Measurements from ENCODE around the gene CHRNA10. TPM values are rescaled to one million over a fixed set of nuclear protein-coding genes. Genes with fewer than 3 reads are reported as not detected.

CHRNA10 gene

GRCh38 chr11:3617990-3618389, 53.2 kb downstream of the CHRNA10 start:
- H3K4me2 ChIP-seq (ENCODE audit: low read length, poor library complexity, severe bottlenecking) = no peak overlapping the region
- no peak overlapping the region for H2BK120ac ChIP-seq (ENCODE audit: low read depth, low read length)
- H3K18ac ChIP-seq (ENCODE audit: low read depth in 1 of 2, low read length in 2 of 2) = no peak overlapping the region
- H4K8ac ChIP-seq (ENCODE audit: low read length) = no peak overlapping the region
- H2AFZ ChIP-seq (ENCODE audit: low read depth, low read length) = no peak overlapping the region
- no peak overlapping the region for H3K4me3 ChIP-seq (ENCODE audit: insufficient read depth in 1 of 2, low read depth in 1 of 2, low read length in 2 of 2)
- H3K79me1 ChIP-seq (replicated peaks; ENCODE audit: low read length, poor library complexity, severe bottlenecking) = no peaks in the 10 kb centered on the region
- no peak overlapping the region for H3K4ac ChIP-seq (ENCODE audit: low read depth in 1 of 2, low read length in 2 of 2)
- H3K27ac ChIP-seq (ENCODE audit: low read length, poor library complexity, severe bottlenecking) = no peak overlapping the region
- H2BK15ac ChIP-seq (ENCODE audit: low read depth, poor library complexity, severe bottlenecking) = no peak overlapping the region
- H3K4me1 ChIP-seq (ENCODE audit: control insufficient read depth, insufficient read depth, low read depth, low read length) = peaks cover 16% of the 10 kb centered on the region
- no peak overlapping the region for H3K9ac ChIP-seq (ENCODE audit: low read length)
- no peak for DNase-seq
- no peak overlapping the region for H3K23ac ChIP-seq (ENCODE audit: low read length in 2 of 2)
- no peak overlapping the region for H3K14ac ChIP-seq (ENCODE audit: low read length in 2 of 2)
- WGBS = 85% methylated on average over 8 of the region's 8 CpGs
- no peak overlapping the region for H2BK5ac ChIP-seq (ENCODE audit: low read depth, low read length, poor library complexity, severe bottlenecking)
- H3K9me3 ChIP-seq (ENCODE audit: control insufficient read depth, low read length) = no peaks in the 10 kb centered on the region
- H4K91ac ChIP-seq (ENCODE audit: low read length) = no peak overlapping the region
- no peak overlapping the region for H2AK5ac ChIP-seq (ENCODE audit: low read length, severe bottlenecking)
- peaks cover 0 to 5% of the 10 kb centered on the region in 2 experiments for H3K36me3 ChIP-seq (ENCODE audit: control insufficient read depth in 1 of 2, insufficient read depth in 2 of 2, low read depth in 1 of 2, low read length in 2 of 2)
- no peaks in the 10 kb centered on the region for H3K27me3 ChIP-seq (ENCODE audit: control insufficient read depth in 1 of 2, insufficient read depth in 1 of 2, low read length in 2 of 2)
- no peak overlapping the region for H2BK12ac ChIP-seq (ENCODE audit: low read length in 2 of 2)

- no peak overlapping the region for H3K18ac ChIP-seq (ENCODE audit: low read depth in 1 of 2, low read length in 2 of 2)
- H3K14ac ChIP-seq (ENCODE audit: low read length in 2 of 2) = no peak overlapping the region
- no peak for DNase-seq
Observed at GRCh38 chr11:3616721-3617460, 54.3 kb downstream of the CHRNA10 start.

GRCh38 chr11:3615998-3616397, 55.2 kb downstream of the CHRNA10 start:
- Histone ChIP-seq H3K18ac (ENCODE audit: low read depth in 1 of 2, low read length in 2 of 2) (peak overlapping the region in 1 of 2 experiments; percentile 41), H2BK5ac (ENCODE audit: low read depth, low read length, poor library complexity, severe bottlenecking) (peak overlapping the region; percentile 92), H3K23ac (ENCODE audit: low read length in 2 of 2) (no peak overlapping the region), H3K79me1 (replicated peaks; ENCODE audit: low read length, poor library complexity, severe bottlenecking) (no peaks in the 10 kb centered on the region), H3K14ac (ENCODE audit: low read length in 2 of 2) (peak overlapping the region in 1 of 2 experiments; percentile 74), H3K9me3 (ENCODE audit: control insufficient read depth, low read length) (peaks cover 6% of the 10 kb centered on the region), H3K9ac (ENCODE audit: low read length) (peak overlapping the region; percentile 29), H3K4me1 (ENCODE audit: control insufficient read depth, insufficient read depth, low read depth, low read length) (peaks cover 16% of the 10 kb centered on the region), H4K91ac (ENCODE audit: low read length) (peak overlapping the region; percentile 9), H3K27ac (ENCODE audit: low read length, poor library complexity, severe bottlenecking) (no peak overlapping the region), H3K4ac (ENCODE audit: low read depth in 1 of 2, low read length in 2 of 2) (no peak overlapping the region), H2BK12ac (ENCODE audit: low read length in 2 of 2) (no peak overlapping the region), H2BK15ac (ENCODE audit: low read depth, poor library complexity, severe bottlenecking) (no peak overlapping the region), H3K4me2 (ENCODE audit: low read length, poor library complexity, severe bottlenecking) (no peak overlapping the region), H2BK120ac (ENCODE audit: low read depth, low read length) (no peak overlapping the region), H3K4me3 (ENCODE audit: insufficient read depth in 1 of 2, low read depth in 1 of 2, low read length in 2 of 2) (no peak overlapping the region), H4K8ac (ENCODE audit: low read length) (peak overlapping the region; percentile 4), H2AK5ac (ENCODE audit: low read length, severe bottlenecking) (peak overlapping the region; percentile 59), H3K27me3 (ENCODE audit: control insufficient read depth in 1 of 2, insufficient read depth in 1 of 2, low read length in 2 of 2) (no peaks in the 10 kb centered on the region), H3K36me3 (ENCODE audit: control insufficient read depth in 1 of 2, insufficient read depth in 2 of 2, low read depth in 1 of 2, low read length in 2 of 2) (peaks cover 0 to 5% of the 10 kb centered on the region in 2 experiments), H2AFZ (ENCODE audit: low read depth, low read length) (no peak overlapping the region)
- WGBS = 96% methylated on average over 4 of the region's 6 CpGs
- no peak for DNase-seq

More at GRCh38 chr11:3616721-3617460, 54.3 kb downstream of the CHRNA10 start:
- Histone ChIP-seq H2AFZ (ENCODE audit: low read depth, low read length) (no peak overlapping the region), H2BK12ac (ENCODE audit: low read length in 2 of 2) (no peak overlapping the region), H2BK15ac (ENCODE audit: low read depth, poor library complexity, severe bottlenecking) (no peak overlapping the region), H3K4me1 (ENCODE audit: control insufficient read depth, insufficient read depth, low read depth, low read length) (peaks cover 16% of the 10 kb centered on the region), H3K4ac (ENCODE audit: low read depth in 1 of 2, low read length in 2 of 2) (no peak overlapping the region), H3K9ac (ENCODE audit: low read length) (no peak overlapping the region), H3K9me3 (ENCODE audit: control insufficient read depth, low read length) (peaks cover 6% of the 10 kb centered on the region), H2BK120ac (ENCODE audit: low read depth, low read length) (no peak overlapping the region), H3K27me3 (ENCODE audit: control insufficient read depth in 1 of 2, insufficient read depth in 1 of 2, low read length in 2 of 2) (no peaks in the 10 kb centered on the region), H4K8ac (ENCODE audit: low read length) (no peak overlapping the region), H4K91ac (ENCODE audit: low read length) (no peak overlapping the region), H3K23ac (ENCODE audit: low read length in 2 of 2) (no peak overlapping the region), H2AK5ac (ENCODE audit: low read length, severe bottlenecking) (no peak overlapping the region), H3K27ac (ENCODE audit: low read length, poor library complexity, severe bottlenecking) (no peak overlapping the region), H3K4me2 (ENCODE audit: low read length, poor library complexity, severe bottlenecking) (no peak overlapping the region), H2BK5ac (ENCODE audit: low read depth, low read length, poor library complexity, severe bottlenecking) (no peak overlapping the region), H3K36me3 (ENCODE audit: control insufficient read depth in 1 of 2, insufficient read depth in 2 of 2, low read depth in 1 of 2, low read length in 2 of 2) (peaks cover 0 to 5% of the 10 kb centered on the region in 2 experiments), H3K79me1 (replicated peaks; ENCODE audit: low read length, poor library complexity, severe bottlenecking) (no peaks in the 10 kb centered on the region), H3K4me3 (ENCODE audit: insufficient read depth in 1 of 2, low read depth in 1 of 2, low read length in 2 of 2) (peak overlapping the region in 1 of 2 experiments; percentile 14)
- 88% methylated on average over 25 of the region's 25 CpGs for WGBS

Small RNA genes within 50 kb of the gene (small RNA-seq; reads per million reads assigned to genes)
- gene RF00019 (ENCODE audit: low read depth) (not detected), gene RNU6-1143P (ENCODE audit: low read depth) (not detected)

Measured in mesenchymal stem cell (in vitro differentiated cells and primary cell).